KOPT-K1 (cell line): ENCODE measurements around the gene ECHS1.
"Not testable (repeated sequence)": the region's sequence is repeated elsewhere in the genome, so short reads cannot be mapped to it uniquely, and the experiment has no call there.

ENCODE experiments used
- H3K27ac ChIP-seq: fragments of 200-600 bp; sonication (generic); 2 replicates; pipeline ENCODE4 v1.5.1; 2016; ENCODE audit warnings: antibody characterized with exemption, mild to moderate bottlenecking, low read depth, low read length; ENCODE audit not compliant: poor library complexity, severe bottlenecking
- H3K36me3 ChIP-seq: fragments of 200-600 bp; sonication (generic); 2 replicates; pipeline ENCODE4 v1.5.1; 2017; ENCODE audit warnings: antibody characterized with exemption, mild to moderate bottlenecking, low read length, moderate library complexity; ENCODE audit not compliant: insufficient read depth
- H3K9me3 ChIP-seq: fragments of 200-600 bp; sonication (generic); 2 replicates; pipeline ENCODE4 v1.5.1; 2017; ENCODE audit warnings: antibody characterized with exemption, low read length, mild to moderate bottlenecking; ENCODE audit not compliant: insufficient read depth, poor library complexity, severe bottlenecking

Gene ECHS1

GRCh38 chr10:133376183-133376582 lies 3.0 kb upstream of the ECHS1 start:
- not testable (repeated sequence) for H3K36me3 ChIP-seq, H3K9me3 ChIP-seq, H3K27ac ChIP-seq

DNA sequence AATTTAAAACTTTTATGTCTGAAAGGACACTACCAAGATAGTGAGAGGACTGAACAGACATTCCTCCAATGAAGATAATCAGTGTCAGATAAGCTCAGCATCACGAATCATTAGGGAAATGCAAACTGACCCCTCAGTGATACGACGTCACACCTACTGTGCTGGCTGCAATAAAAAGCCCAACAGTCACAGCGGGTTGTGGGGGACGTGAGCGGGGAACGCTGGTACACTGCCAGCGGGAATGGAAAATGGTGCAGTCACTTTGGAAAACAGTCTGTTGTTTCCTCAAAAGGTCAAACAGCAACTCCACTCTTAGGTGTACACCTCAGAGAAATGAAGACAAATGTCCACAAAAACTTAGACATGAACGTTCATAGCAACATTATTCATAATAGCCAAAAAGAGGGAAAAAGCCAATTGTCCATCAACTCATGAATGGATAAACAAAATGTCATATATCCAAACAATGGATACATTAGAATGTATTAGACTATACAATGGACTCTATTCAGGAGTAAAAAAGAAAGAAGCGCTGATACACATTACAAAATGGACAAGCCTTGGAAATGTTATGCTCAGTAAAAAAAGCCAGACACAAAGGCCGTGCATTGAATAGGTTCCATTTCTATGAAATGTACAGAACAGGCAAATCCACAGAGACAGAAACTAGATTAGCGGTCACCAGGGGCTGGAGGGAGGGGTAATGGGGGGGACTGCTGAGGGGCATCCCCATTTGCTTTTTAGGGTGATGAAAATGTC lies 2.4 kb upstream of the ECHS1 start:
- Histone ChIP-seq H3K27ac (no peak overlapping the region), H3K36me3 (no peaks in the 10 kb centered on the region), H3K9me3 (no peaks in the 10 kb centered on the region)

GRCh38 chr10:133372507-133372906 lies 647 bp downstream of the ECHS1 start:
- Histone ChIP-seq H3K36me3 (peaks cover 25% of the 10 kb centered on the region), H3K27ac (no peak overlapping the region), H3K9me3 (no peaks in the 10 kb centered on the region)

DNA sequence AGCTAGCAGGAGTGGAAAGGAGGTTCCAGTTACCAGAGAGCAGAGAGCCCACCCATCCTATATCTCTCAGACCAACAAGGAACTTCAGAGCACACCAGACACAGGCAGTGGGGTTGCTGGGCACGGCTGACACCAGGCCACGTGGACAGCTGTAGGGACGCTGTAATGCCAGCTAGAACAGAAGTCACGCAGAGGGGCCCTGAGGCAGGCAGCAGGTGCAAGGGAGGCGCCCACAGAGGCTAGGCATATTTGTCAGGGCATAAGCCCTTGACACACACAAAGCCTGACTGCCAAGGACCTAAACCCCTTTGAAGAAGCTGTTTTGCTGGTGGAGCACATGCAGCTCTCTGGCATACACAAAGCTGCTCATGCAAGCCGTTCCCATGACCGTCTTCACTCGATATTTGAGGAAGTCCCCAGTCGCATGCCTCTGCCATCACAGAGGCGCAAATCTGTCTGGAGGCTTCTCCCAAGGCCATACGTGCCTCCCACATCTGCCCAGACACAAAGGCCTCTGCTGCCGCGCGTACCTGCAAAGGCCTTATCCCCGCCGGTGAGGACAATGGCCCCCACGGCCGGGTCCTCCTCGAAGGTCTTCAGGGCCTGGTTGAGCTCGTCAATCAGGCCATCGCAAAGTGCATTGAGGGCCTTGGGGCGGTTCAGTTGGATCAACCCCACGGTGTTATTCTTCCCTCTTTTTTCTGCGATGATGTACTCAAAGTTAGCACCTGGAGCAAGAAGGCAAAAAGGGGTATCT lies 2.9 kb downstream of the ECHS1 start:
- Histone ChIP-seq H3K9me3 (no peaks in the 10 kb centered on the region), H3K36me3 (peaks cover 43% of the 10 kb centered on the region), H3K27ac (no peak overlapping the region)

- no peaks in the 10 kb centered on the region for H3K9me3 ChIP-seq
- no peak overlapping the region for H3K27ac ChIP-seq
- peaks cover 55% of the 10 kb centered on the region for H3K36me3 ChIP-seq
Measured at GRCh38 chr10:133368153-133368552, 5.0 kb downstream of the ECHS1 start.

GRCh38 chr10:133367461-133367860 lies 5.7 kb downstream of the ECHS1 start:
- H3K27ac ChIP-seq, H3K9me3 ChIP-seq: not testable (repeated sequence)
- peaks cover 62% of the 10 kb centered on the region for H3K36me3 ChIP-seq

GRCh38 chr10:133366751-133367150 lies 6.4 kb downstream of the ECHS1 start:
- Histone ChIP-seq H3K36me3 (peaks cover 69% of the 10 kb centered on the region), H3K9me3 (no peaks in the 10 kb centered on the region), H3K27ac (no peak overlapping the region)

GRCh38 chr10:133366130-133366478 lies 7.0 kb downstream of the ECHS1 start:
- Histone ChIP-seq H3K9me3 (no peaks in the 10 kb centered on the region), H3K36me3 (peaks cover 71% of the 10 kb centered on the region), H3K27ac (no peak overlapping the region)

DNA sequence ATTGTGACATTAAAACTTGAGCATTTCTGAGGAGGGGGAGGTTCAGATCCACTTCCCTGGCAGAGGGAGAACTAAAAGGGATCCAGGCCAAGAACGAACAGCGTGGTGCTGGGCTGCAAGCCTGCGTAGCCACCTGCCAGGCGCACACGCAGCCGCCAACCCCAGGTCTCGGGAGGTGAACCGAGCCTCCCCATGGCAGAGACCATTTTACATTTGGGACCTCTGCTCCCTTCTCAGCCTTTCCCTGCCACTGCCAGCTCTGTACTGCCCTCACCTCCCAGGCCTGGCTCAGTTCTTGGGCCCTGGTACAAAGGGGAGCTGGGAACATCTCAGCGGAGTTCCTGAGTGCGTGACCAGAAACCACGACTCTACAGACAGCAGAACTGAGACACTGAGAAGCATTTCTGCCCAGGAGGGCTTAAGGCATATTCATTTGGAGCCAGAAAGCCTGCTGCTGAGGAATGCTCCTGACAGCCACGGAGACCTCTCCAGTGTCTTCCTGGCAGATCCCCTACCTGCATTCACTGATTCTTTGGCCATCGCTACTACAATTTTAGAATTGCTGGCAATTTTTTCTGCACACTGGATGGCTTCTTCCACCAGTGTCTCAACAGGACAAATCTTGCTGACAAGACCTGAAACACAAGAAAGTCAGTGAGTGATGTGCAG lies 7.6 kb downstream of the ECHS1 start:
- no peak overlapping the region for H3K27ac ChIP-seq
- H3K9me3 ChIP-seq: no peaks in the 10 kb centered on the region
- peaks cover 71% of the 10 kb centered on the region for H3K36me3 ChIP-seq

DNA sequence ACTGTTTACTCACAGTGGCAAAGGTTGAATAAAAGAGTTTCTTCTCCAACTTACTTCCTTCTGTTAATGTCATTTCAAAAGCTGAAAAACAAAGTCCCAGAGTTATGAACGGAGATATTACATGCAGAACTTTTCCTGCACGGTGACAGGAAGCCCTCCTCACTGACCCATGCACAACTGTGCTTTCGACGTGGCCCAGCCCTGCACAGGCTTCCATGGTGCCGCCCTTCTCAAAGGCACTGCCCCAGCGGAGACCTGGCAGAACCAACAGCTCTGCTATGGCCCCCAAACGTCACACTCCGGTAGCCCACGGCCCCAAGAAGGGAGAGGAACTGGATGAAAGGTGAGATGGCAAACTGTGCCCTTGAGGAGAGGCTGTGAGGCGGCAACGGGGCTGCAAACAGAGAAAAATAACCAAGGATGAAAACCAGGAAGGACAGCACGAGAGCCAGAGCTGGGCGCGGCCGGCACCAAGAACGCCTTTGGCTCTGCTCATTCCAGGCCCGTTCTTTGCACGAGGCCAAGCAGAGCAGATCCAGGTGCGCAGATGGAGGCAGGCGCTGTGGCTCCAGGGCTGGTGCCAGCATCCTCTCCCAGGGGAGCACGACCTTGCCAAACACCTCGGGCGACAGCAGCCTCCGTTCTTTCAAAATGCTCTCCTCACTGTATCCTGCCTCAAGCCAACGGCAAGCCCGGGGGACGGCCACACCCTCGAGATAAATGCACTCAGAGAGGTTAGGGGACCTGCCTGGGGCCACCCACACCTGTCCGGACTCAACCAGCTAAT lies 8.3 kb downstream of the ECHS1 start:
- H3K9me3 ChIP-seq: no peaks in the 10 kb centered on the region
- peaks cover 66% of the 10 kb centered on the region for H3K36me3 ChIP-seq
- H3K27ac ChIP-seq: no peak overlapping the region

DNA sequence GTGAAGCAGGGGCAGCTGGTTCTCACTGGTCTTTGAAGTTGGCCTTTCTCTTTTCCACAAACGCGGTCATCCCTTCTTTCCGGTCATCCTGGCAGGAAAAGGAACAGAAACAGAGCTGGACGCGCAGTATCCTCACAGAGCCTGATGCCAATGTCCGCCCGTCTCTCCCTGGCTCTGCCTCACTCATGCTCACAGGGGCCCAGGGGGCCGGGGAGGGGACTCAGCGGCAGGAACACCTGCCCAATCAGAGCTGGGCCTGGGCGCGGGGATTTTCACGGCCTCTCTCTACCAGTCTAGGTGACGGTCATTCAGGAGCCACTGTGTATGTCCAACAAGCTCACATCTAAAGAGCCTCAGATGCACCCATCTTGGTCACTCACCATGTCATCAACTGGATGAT lies 10.3 kb downstream of the ECHS1 start:
- Histone ChIP-seq H3K36me3 (peaks cover 46% of the 10 kb centered on the region; the same call in 1 of the 2 replicates), H3K9me3 (no peaks in the 10 kb centered on the region), H3K27ac (no peak overlapping the region)

- Histone ChIP-seq H3K36me3 (peaks cover 45% of the 10 kb centered on the region; the same call in 1 of the 2 replicates), H3K27ac (no peak overlapping the region), H3K9me3 (no peaks in the 10 kb centered on the region)
Measured at GRCh38 chr10:133361773-133362441, 11.2 kb downstream of the ECHS1 start.

DNA sequence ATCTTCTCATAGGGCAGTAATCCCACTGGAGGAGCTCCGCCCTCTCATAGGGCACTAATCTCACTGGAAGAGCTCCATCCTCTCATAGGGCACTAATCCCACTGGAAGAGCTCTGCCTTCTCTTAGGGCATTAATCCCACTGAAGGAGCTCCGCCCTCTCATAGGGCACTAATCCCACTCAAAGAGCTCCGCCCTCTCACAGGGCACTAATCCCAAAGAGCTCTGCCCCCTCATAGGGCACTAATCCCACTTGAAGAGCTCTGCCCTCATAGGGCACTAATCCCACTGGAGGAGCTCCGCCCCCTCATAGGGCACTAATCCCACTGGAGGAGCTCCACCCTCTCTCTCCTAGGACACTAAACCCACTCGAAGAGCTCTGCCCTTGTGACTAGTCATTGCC lies 11.9 kb downstream of the ECHS1 start:
- Histone ChIP-seq H3K36me3 (peaks cover 38% of the 10 kb centered on the region; the same call in 1 of the 2 replicates), H3K27ac (no peak overlapping the region)

GRCh38 chr10:133359972-133360610 lies 13.1 kb downstream of the ECHS1 start:
- Histone ChIP-seq H3K36me3 (peaks cover 27% of the 10 kb centered on the region; the same call in 1 of the 2 replicates), H3K9me3 (no peaks in the 10 kb centered on the region), H3K27ac (no peak overlapping the region)

More for the DNA sequence above, 11.9 kb downstream of the ECHS1 start:
- no peaks in the 10 kb centered on the region for H3K9me3 ChIP-seq
